HepG2 (cell line): ENCODE measurements around the gene PODXL2. TPM values are rescaled to one million over a fixed set of nuclear protein-coding genes. Genes with fewer than 3 reads are reported as not detected.

Experiments
- ATAC-seq: fragments of 200-7000 bp; cut with Tn5 transposase; 3 replicates; pipeline ENCODE4 v1.9.1; 2020; ENCODE audit warnings: mild to moderate bottlenecking, moderate library complexity
- BruUV-seq: library from RNA; stranded (reverse); fragments of 400-500 nt; replicated peaks from 2 replicates; lab custom pipeline; 2021; lab: Mats Ljungman, UMichigan
- CTCF ChIA-PET: fragments of 300-600 bp; formaldehyde crosslinking; extraction: SDS; loops from one replicate; lab custom pipeline; 2021; ENCODE audit warnings: low total read pairs, inconsistent platforms, low intra/inter-chr PET ratio; lab: Yijun Ruan, JAX
- POLR2A ChIA-PET: fragments of 350-600 bp; sonication (Branson Sonifier 250); formaldehyde crosslinking; loops from one replicate; lab custom pipeline; 2020; ENCODE audit warnings: antibody characterized with exemption, inconsistent platforms; lab: Yijun Ruan, JAX
- DNase-seq: peaks from one replicate; pipeline ENCODE4 v3.0.0-alpha.2; 2015; ENCODE audit warnings: low spot score
- FAIRE-seq: peaks from 3 replicates; lab custom pipeline; 2011; peaks lifted over from hg19 to GRCh38; lab: Jason Lieb, UNC
- H2AFZ ChIP-seq: one replicate; pipeline ENCODE4 v1.6.1; 2011; ENCODE audit warnings: low read length, inconsistent platforms
- H3K27ac ChIP-seq: fragments of 300-600 bp; 3 replicates; pipeline ENCODE4 v1.8.0; 2011; ENCODE audit warnings: mixed run types, mild to moderate bottlenecking, mixed read lengths, low read length, inconsistent platforms; ENCODE audit not compliant: insufficient read depth; ENCODE audit errors: extremely low read length
- H3K27me3 ChIP-seq, 2 experiments: fragments of 200-600 bp in 1 of 2; 2 replicates in 1 of 2; 3 replicates in 1 of 2; pipeline versions ENCODE4 v1.6.0 to v1.8.0; 2011; ENCODE audit warnings: low read length in 2 of 2, mild to moderate bottlenecking in 2 of 2, moderate library complexity in 2 of 2, inconsistent platforms in 1 of 2; ENCODE audit not compliant: insufficient read depth in 2 of 2, control insufficient read depth in 1 of 2
- H3K36me3 ChIP-seq, 2 experiments: fragments of 200-600 bp in 1 of 2; replicated peaks in 1 of 2; 2 replicates in 1 of 2; 3 replicates in 1 of 2; pipeline versions ENCODE4 v1.5.1 to v1.8.0; 2011; ENCODE audit warnings: low read length in 2 of 2, inconsistent platforms in 1 of 2; ENCODE audit not compliant: insufficient read depth in 2 of 2, control insufficient read depth in 1 of 2
- H3K4me1 ChIP-seq: 2 replicates; pipeline ENCODE4 v1.5.1; 2012; ENCODE audit warnings: low read length, inconsistent platforms; ENCODE audit not compliant: insufficient read depth
- H3K4me2 ChIP-seq: 2 replicates; pipeline ENCODE4 v1.6.0; 2011; ENCODE audit warnings: low read depth, low read length, inconsistent platforms
- H3K4me3 ChIP-seq, 3 experiments: fragments of 200-600 bp in 1 of 3; sonication (generic), shearing (Covaris generic) in 1 of 3; replicated peaks in 1 of 3; 2 replicates each; pipeline ENCODE4 v1.5.1; 2011 to 2016; ENCODE audit warnings: low read length in 3 of 3, inconsistent platforms in 2 of 3, low read depth in 2 of 3, mild to moderate bottlenecking in 2 of 3, control low read depth in 1 of 3, mixed read lengths in 1 of 3; ENCODE audit not compliant: insufficient read depth in 1 of 3
- H3K79me2 ChIP-seq: one replicate; pipeline ENCODE4 v1.6.1; 2011; ENCODE audit warnings: low read length, inconsistent platforms; ENCODE audit not compliant: insufficient read depth
- H3K9ac ChIP-seq: 2 replicates; pipeline ENCODE4 v1.6.0; 2011; ENCODE audit warnings: mild to moderate bottlenecking, low read depth, low read length, inconsistent platforms; ENCODE audit not compliant: insufficient read depth
- H3K9me3 ChIP-seq: 2 replicates; pipeline ENCODE4 v1.5.1; 2012; ENCODE audit warnings: mild to moderate bottlenecking, low read length
- H4K20me1 ChIP-seq: 2 replicates; pipeline ENCODE4 v1.6.0; 2011; ENCODE audit warnings: inconsistent platforms, mild to moderate bottlenecking, low read length, moderate library complexity; ENCODE audit not compliant: insufficient read depth
- MTA3 ChIP-seq: sonication (generic); formaldehyde crosslinking; IDR thresholded peaks from 2 replicates; pipeline ENCODE4 v1.4.0; 2020; ENCODE audit warnings: missing genetic modification reagents
- SKI ChIP-seq: fragments of 450-650 bp; IDR thresholded peaks from one replicate; pipeline ENCODE4 v1.6.1; 2018; ENCODE audit warnings: mild to moderate bottlenecking; ENCODE audit not compliant: partially characterized antibody
- ZNF572 ChIP-seq: sonication (generic); formaldehyde crosslinking; IDR thresholded peaks from 2 replicates; pipeline ENCODE4 v1.5.1; 2020; ENCODE audit warnings: mild to moderate bottlenecking, missing genetic modification reagents
- ZNF605 ChIP-seq: sonication (generic); formaldehyde crosslinking; IDR thresholded peaks from 2 replicates; pipeline ENCODE4 v1.8.0; 2022; ENCODE audit warnings: mild to moderate bottlenecking, missing genetic modification reagents
- WGBS: methylation state at CpG from one replicate; pipeline ENCODE4 v1.1.6; 2017; ENCODE audit warnings: low lambda C conversion rate; 5-methylcytosine and 5-hydroxymethylcytosine counted together
- in situ Hi-C: cut with HindIII; loops from 2 replicates; pipeline ENCODE4 v1.10.0; 2017; ENCODE audit warnings: low pct_unique_long_range_greater_than_20kb; ENCODE audit not compliant: extremely low pct_ligation_motif_present
- intact Hi-C: fragments of 100-400 bp; cut with micrococcal nuclease; formaldehyde crosslinking; loops from one replicate; pipeline ENCODE4 v1.10.0; 2022; ENCODE audit not compliant: unreplicated experiment
- polyA plus RNA-seq, 8 experiments: library from polyadenylated mRNA; depleted of rRNA in 3 of 8; stranded (reverse) in 7 of 8; unstranded in 1 of 8; fragments of >200 nt; fragmentation: Illumina TruSeq in 4 of 8; extraction: Trizol in 4 of 8; gene quantifications; 2 replicates each; pipeline versions ENCODE4 v1.2.1 to v1.2.3, GENCODE V29; 2011 to 2016; ENCODE audit warnings: low read depth in 4 of 8, missing spikeins in 1 of 8, mixed read lengths in 1 of 8; ENCODE audit not compliant: insufficient read depth in 1 of 8
- total RNA-seq, 5 experiments: library from RNA; depleted of rRNA; stranded (reverse); fragments of >200 nt; fragmentation: Illumina TruSeq; extraction: Trizol; gene quantifications; 2 replicates each; pipeline ENCODE4 v1.2.3, GENCODE V29; 2016; ENCODE audit warnings: low read depth in 1 of 5
- TF ChIP-seq, protein P1 (sequence below): sonication (generic); formaldehyde crosslinking; IDR thresholded peaks from 2 replicates; pipeline ENCODE4 v1.5.1; 2020; ENCODE audit warnings: mild to moderate bottlenecking, missing genetic modification reagents, moderate library complexity

Gene PODXL2
- total and polyA plus RNA-seq, 2 of the 13 experiments (the other 11 are each of a cell fraction or from before 2014, with no cell fraction given): 20.4 to 25.1 TPM

- CTCF ChIA-PET: no interaction called here
- H3K79me2 ChIP-seq: peaks cover 27% of the 10 kb centered on the region
Measured at GRCh38 chr3:127587876-127588275, 41.1 kb upstream of the PODXL2 start.

More at GRCh38 chr3:127587876-127588275, 41.1 kb upstream of the PODXL2 start:
- no peak for TF ChIP-seq MTA3 (CRISPR knock-in tag)
- TF ChIP-seq SKI: no peak
- TF ChIP-seq ZNF605: no peak
- no peak for TF ChIP-seq ZNF572 (CRISPR knock-in tag)
- TF ChIP-seq, protein P1, sequence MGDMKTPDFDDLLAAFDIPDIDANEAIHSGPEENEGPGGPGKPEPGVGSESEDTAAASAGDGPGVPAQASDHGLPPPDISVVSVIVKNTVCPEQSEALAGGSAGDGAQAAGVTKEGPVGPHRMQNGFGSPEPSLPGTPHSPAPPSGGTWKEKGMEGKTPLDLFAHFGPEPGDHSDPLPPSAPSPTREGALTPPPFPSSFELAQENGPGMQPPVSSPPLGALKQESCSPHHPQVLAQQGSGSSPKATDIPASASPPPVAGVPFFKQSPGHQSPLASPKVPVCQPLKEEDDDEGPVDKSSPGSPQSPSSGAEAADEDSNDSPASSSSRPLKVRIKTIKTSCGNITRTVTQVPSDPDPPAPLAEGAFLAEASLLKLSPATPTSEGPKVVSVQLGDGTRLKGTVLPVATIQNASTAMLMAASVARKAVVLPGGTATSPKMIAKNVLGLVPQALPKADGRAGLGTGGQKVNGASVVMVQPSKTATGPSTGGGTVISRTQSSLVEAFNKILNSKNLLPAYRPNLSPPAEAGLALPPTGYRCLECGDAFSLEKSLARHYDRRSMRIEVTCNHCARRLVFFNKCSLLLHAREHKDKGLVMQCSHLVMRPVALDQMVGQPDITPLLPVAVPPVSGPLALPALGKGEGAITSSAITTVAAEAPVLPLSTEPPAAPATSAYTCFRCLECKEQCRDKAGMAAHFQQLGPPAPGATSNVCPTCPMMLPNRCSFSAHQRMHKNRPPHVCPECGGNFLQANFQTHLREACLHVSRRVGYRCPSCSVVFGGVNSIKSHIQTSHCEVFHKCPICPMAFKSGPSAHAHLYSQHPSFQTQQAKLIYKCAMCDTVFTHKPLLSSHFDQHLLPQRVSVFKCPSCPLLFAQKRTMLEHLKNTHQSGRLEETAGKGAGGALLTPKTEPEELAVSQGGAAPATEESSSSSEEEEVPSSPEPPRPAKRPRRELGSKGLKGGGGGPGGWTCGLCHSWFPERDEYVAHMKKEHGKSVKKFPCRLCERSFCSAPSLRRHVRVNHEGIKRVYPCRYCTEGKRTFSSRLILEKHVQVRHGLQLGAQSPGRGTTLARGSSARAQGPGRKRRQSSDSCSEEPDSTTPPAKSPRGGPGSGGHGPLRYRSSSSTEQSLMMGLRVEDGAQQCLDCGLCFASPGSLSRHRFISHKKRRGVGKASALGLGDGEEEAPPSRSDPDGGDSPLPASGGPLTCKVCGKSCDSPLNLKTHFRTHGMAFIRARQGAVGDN (CRISPR knock-in tag): peak; percentile 21; the same call in 1 of the 2 replicates
- TF ChIP-seq, all 625 proteins: peak for 1
- Histone ChIP-seq H4K20me1 (peaks cover 18% of the 10 kb centered on the region; the same call in 1 of the 2 replicates), H3K4me3 (no peak overlapping the region), H3K27me3 (no peaks in the 10 kb centered on the region; a peak in 1 of 5 replicates), H3K4me1 (peaks cover 35% of the 10 kb centered on the region), H3K9ac (peak overlapping the region; percentile 7; the same call in 1 of the 2 replicates), H3K27ac (no peak overlapping the region), H3K36me3 (0 out of 5 replicates have a peak, but pooled peaks cover 0 to 8% of the 10 kb centered on the region in 2 experiments), H3K4me2 (no peak overlapping the region), H2AFZ (no peak overlapping the region), H3K9me3 (no peaks in the 10 kb centered on the region)
- POLR2A ChIA-PET: no interaction called here
- DNase-seq (no peak), ATAC-seq (no peak), FAIRE-seq (no peak)
- in situ Hi-C loops (no loop called here), intact Hi-C loops (no loop called here)
- no CpG with 5 or more reads among the region's 4 CpGs for WGBS
- BruUV-seq: no TSS peak
